AG09319 (cell line): ENCODE data around the gene PIP5K1C.

Experiments
- DNase-seq: peaks from one replicate; pipeline ENCODE4 v3.0.0-alpha.2; 2010; ENCODE audit warnings: low read depth; ENCODE audit errors: extremely low read depth
- TF ChIP-seq, protein P1 (sequence below): IDR thresholded peaks from 2 replicates; pipeline ENCODE4 v1.5.1; 2011; ENCODE audit warnings: low read depth, mild to moderate bottlenecking, inconsistent platforms, low read length, moderate library complexity

Gene PIP5K1C

DNA sequence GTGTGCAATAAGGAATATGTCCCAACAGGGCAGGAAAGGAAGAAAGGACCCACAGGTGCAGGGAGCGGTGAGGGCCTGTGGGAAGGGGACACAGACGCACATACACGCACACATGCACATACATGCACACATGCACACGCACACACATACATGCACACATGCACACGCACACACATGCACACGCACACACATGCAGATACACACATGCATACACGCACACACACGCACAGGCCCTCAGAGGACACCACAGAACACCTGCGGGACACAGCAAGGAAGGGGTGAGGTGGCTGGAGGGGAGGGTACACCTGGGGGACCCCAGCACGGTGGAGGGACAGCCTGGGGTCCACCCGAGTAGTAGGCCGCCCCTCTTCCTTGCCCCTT, 12.9 kb downstream of the PIP5K1C start:
- no peak for DNase-seq
- TF ChIP-seq, protein P1, sequence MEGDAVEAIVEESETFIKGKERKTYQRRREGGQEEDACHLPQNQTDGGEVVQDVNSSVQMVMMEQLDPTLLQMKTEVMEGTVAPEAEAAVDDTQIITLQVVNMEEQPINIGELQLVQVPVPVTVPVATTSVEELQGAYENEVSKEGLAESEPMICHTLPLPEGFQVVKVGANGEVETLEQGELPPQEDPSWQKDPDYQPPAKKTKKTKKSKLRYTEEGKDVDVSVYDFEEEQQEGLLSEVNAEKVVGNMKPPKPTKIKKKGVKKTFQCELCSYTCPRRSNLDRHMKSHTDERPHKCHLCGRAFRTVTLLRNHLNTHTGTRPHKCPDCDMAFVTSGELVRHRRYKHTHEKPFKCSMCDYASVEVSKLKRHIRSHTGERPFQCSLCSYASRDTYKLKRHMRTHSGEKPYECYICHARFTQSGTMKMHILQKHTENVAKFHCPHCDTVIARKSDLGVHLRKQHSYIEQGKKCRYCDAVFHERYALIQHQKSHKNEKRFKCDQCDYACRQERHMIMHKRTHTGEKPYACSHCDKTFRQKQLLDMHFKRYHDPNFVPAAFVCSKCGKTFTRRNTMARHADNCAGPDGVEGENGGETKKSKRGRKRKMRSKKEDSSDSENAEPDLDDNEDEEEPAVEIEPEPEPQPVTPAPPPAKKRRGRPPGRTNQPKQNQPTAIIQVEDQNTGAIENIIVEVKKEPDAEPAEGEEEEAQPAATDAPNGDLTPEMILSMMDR: no peak

DNA sequence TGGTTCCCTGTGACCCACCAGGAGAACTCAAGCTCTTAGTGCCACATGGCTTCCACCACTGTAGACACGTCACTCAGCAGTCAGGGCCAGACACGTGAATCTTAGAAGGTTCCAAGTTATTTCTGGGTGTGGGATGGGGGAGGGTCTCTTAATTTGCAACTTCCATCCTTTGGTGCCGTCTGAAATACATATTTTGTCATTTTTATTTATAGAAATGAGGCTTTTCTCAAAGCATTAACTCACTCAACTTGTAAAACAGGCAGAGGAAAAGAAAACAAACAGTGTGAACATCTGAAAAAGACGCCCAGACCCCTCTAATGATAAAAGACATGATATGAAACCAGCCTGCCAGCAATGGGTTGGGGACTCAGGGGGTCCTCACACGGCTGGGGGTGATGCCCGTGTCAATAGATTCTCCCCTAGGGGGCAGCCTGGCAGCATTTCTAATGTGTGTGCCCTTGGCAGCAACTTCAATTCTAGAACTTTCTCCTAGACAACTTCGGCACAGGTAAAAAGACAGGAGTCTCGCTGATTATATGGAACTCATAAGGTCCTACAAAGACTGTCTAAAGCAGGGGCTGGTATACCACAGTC, 15.4 kb downstream of the PIP5K1C start:
- TF ChIP-seq, protein P1: no peak
- DNase-seq: no peak

DNA sequence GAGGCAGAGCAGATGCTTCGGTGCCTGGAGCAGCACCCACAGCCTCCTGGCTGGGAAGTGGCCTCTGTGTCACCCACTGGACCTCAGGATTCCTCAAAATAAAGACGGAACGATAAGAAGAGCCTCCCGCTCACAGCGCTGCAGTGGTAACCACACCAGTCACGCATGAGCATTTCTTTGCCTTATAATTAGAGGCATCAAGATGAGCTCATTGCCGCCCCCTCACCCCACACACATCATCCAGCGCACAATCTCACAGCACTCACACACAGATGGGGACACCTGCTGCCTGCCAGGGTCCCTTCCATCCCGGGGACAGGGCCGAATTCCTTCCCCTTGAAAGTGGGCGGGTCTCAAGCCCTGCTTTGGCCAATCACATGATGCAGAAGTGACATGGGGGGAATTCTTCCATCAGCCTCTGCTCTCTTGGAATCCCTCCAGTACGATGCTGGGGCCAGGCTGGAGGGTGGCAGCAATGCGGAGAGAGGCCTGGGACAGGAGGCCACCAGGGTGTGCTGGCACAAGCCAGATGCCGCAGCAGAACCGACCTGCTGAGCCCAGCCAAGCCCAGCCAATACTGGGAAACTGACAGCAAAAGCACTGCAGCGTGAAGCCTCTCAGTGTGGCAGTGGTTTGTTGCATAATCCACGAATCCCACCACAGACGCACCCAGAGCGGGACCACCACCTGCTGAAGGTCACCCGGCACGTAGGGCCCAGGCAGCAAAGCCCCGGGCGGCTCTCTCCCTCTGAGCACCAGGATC, 16.0 kb downstream of the PIP5K1C start:
- TF ChIP-seq, protein P1: no peak

DNA sequence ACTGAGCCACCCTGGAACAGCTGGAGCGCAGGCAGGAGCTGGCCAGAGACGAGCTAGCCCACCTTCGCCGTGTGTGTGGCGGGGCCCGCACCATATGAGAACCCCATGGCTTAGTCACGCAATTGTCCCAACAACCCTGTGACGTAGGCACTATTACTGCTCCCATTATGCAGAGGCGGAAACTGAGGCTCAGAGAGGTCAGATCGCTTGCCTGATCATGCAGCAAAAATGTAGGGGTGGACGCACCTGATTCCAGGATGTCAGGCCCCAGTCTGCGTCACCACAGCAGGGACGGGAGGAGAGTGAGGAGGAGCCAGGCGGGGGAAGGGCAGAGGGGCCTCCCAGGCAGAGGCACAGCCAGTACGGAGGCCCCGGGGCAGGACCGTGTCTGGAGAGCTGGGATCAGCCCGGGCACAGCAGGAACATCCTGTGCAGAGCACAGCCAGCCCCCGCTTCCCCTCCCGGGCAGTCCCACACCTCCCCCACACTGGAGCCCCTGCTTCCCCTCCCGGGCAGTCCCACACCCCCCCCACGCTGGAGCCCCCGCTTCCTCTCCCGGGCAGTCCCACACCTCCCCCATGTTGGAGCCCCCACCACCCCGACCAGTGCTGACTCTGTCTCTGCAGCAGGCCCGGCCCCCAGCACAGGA, 16.7 kb downstream of the PIP5K1C start:
- no peak for DNase-seq
- TF ChIP-seq, protein P1: no peak

More for the DNA sequence above, 16.0 kb downstream of the PIP5K1C start:
- DNase-seq: no peak

DNA sequence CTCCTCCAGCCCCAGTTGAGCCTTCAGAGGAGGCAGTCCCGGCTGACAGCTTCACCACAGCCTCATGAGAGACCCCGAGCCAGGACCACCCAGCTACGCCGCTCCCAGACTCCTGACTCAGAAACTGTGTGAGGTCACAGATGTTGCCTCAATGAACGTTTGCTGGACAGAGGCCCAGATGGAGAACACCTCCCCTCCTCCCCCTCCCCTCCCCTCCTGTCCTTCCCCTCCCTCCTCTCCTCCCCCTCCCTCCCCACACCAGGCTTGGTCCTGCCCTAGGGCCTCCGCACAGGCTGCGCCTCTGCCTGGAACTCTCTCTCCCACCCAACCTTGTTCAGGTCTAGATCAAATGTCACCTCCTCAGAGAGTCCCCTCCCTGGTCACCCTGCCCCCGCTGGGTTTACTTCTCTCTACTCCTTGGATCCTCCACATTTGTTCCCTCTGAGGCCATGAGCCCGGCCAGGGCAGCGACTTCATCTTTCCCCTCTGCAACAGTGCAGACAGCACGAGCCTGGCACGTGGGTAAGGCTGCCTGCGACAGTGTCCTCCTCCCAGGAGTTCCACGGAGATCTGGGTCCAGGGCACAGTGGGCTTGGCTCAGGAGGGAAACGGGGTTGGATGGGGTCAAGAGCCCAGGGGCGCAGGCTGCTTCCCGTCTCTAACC, 17.4 kb downstream of the PIP5K1C start:
- TF ChIP-seq, protein P1: no peak
- DNase-seq: no peak

DNA sequence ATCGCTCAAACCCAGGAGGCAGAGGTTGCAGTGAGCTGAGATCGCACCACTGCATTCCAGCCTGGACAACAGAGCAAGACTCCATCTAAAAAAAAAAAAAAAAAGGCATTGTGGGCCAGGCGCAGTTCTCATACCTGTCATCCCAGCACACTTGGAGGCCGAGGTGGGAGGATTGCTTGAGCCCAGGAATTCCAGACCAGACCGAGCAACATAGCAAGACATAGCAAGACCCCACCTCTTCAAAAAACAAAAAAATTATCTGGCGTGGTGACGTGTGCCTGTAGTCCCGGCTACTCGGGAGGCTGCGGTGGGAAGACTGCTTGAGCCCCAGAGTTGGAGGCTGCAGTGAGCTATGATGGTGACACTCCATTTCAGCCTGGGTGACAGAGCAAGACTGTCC, 18.0 kb downstream of the PIP5K1C start:
- TF ChIP-seq, protein P1: no peak
- no peak for DNase-seq
